ENCODE data around the gene ZBTB16.

ZBTB16 gene

DNA sequence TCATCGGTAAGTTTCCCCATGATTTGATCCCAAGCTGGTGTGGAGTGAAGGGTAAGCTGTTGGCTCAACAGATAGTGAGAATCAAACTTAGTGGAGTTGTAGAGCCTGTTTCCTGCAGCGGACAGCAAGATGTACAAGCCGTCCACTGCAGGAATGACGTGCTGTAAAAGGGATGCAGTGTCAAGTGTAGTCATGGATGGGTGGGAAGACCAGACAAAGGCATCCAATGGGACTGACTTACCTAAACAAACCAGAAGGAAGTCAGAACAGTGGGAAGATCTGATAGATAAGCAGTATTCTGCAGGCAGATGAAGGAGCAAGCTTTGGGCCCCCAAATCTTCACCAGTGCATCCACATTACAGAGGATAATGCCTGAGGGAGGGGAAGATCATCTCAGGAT is 8.8 kb downstream of the ZBTB16 start:
- DNase-seq = no peak

DNA sequence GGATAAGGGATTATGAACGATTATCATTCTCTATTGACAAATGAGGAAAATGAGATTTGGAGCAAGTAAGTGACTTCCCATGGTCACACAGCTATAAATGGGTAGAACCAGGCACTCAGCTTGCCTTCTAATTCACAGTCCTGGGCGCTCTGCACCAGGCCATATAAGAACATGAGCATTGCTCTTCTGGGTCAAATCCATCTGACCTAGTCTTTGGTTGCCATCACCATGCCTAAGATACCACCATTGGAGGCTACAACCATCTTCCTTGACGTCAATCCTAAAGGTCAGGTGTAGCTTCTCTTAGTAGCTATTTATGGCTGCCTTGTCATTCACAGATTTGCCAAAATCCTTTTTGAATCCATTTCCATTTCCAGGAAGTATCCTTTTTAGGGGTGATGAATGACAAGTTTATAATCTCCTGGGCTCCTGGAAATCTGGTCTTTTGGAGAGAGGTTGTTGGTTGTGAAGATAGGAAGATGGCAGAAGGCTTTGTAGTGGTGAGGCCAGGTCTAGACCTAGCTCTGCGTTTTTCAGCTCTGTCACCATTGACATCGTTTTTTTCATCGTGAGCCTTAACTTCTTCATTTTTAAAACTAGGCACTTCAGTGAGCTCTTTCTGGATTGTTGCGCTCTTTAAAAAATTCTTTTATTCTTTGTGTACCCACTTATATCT is 11.1 kb downstream of the ZBTB16 start:
- DNase-seq = no peak

- no peak for DNase-seq
Measured at GRCh38 chr11:114073007-114073827, 13.7 kb downstream of the ZBTB16 start.

DNA sequence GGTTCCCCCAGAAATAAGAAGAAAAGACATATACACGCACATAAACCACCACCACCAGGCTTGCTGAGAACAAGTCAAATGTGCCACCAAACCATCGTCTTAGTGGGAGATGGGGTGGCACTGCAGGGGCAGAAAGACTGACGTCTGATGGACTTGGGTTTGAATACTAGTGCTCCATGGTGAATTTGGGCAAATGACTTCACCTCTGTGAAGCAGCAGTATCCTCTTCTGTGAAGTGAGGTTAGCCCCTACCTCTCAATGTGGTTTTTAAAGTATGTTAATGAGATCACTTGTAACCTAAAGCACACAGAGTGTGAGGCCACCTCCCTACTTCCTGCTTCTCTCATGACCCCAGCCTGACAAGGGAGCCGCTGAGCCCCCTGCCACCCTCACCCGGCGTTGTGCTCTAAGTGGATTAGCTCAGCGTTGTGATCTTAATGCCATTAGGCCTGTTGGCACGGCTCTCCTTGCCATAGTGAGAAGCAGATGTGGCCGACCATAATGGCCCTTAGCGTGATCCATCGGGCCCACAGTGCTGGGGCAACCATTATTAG is 14.4 kb downstream of the ZBTB16 start:
- peak; percentile 16 for DNase-seq

GRCh38 chr11:114074546-114075343 is 15.2 kb downstream of the ZBTB16 start:
- no peak for DNase-seq

- no peak for DNase-seq
Measured at GRCh38 chr11:114075344-114075610, 15.8 kb downstream of the ZBTB16 start.

GRCh38 chr11:114075891-114076441 is 16.5 kb downstream of the ZBTB16 start:
- no peak for DNase-seq

GRCh38 chr11:114076921-114077331 is 17.4 kb downstream of the ZBTB16 start:
- DNase-seq = no peak

GRCh38 chr11:114077482-114078305 is 18.2 kb downstream of the ZBTB16 start:
- DNase-seq = no peak

DNA sequence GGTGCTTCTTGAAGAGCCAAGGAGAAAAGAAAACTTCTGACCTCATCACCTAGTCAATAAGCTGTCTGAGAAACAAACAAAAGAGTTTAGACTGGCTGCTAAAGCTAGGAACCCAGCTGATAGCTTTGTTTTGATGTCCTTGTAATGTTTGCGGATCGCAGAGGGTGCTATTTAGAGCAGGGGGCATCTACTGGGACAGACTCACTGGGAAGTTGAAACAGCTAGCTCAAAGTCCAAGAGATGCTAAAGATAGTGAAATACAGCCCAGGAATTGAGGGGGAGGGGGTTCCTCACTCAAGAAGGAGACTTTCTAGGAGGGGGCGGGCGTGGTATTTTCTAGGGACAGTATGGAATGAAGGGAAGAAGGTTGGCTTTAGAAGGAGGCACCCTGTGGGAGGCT is 18.9 kb downstream of the ZBTB16 start:
- no peak for DNase-seq

DNA sequence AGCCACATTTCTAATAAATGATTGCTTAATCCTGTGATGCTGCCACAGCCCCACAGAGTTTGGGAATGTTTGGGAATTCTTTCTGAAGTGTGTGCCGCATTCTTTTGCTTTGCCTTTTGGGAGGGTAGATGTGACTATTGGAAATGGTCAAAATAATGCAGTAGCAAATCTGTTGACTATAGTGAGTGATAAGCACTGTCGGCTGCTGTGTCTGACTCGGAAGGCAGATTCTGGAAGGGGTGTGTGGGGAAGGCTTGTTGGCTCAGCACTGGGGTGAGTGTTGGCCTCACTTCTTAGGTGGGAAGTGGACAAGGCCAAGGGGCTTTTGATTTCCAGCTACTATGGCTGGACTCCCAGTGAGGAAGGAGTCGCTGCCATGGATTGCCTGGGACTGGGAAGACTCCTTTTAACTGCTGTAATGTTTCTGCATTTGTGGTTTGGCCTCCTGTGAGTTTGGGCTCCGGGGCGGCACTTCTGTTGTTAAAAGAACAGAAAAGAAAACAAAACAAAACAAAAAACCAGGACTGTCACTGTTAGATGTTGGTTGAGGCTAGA is 20.1 kb downstream of the ZBTB16 start:
- no peak for DNase-seq

DNA sequence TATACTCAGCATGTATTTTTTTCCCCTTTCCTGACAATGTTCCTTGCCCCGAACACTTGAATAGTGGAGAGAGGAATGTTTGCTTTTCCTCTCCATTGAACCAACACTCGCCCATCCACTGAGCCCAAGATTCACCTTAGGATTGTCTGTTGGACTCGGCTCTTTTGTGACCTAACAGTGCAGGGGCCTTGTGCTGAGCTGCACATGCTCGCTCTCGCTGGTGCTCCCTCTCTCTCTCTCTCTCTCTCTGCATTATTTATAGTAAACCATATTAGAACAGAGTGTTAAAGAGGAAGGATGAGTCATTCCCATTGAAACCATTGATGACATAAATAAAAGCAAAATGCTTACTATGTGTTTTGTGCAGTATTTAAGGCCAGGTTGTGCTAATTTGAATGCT is 20.7 kb downstream of the ZBTB16 start:
- DNase-seq = no peak

DNA sequence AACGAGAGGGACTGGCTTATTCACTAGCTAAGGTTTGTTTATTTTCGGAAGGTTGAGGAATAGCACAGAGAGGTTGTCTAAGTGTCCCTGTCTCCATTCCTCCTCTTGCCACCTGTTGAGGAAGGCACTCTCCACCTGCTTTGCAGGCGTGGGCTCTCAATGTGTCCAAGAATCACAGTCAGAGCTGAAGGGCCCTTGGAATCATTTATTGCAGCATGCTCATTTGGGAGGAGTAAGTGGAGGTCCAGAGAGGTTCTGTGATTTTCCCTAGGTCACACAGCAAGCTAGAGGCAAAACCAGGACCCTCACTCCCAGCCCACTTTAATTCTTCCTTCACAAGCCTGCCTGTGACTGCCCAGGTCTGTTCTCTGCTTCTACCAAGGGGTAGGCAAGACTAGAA is 21.3 kb downstream of the ZBTB16 start:
- DNase-seq = no peak

- no peak for DNase-seq
Measured at GRCh38 chr11:114081641-114082414, 22.3 kb downstream of the ZBTB16 start.

- DNase-seq = no peak
Measured at GRCh38 chr11:114082415-114082748, 22.9 kb downstream of the ZBTB16 start.

DNA sequence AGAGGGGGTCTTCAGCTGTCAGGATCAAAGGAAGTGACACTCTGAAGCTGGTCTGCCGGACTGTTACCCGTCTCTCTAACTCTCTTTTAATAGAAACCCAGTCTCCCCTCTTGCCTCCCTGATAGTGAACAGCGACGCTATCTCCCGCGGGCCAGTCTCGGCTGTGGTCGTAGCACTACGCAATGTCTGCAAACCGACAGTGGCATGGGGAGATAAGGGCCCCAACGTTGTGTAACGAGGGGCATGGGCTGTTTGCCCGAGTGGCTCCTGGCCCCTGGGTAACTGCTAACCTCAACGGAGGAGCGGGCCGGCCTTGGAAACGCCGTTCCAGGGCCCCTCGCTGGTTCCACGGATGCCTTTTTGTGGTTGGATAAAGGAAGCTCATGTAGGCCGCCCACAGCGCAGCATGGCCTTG is 23.3 kb downstream of the ZBTB16 start:
- DNase-seq = no peak

- DNase-seq = no peak
Measured at GRCh38 chr11:114083391-114084252, 24.1 kb downstream of the ZBTB16 start.

DNA sequence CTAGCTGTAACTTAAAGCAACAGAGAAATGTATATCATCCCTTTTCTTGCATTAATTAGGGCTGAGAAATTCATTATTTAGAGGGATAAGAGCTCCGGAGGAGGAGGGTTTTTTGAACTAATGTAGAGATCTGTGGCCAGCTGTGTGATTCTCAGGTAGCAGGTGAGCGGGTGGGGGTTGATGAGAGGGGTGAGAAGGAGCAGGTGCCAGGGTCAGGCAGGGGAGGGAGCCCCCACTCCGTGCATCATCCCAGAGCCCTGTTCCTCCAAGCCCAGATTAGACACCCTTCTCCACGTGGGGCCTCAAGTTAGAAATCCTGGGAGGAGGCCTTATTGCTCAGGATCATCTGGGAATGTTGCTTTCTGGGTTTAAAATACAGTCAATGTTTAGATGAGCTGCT is 24.9 kb downstream of the ZBTB16 start:
- DNase-seq = no peak

DNA sequence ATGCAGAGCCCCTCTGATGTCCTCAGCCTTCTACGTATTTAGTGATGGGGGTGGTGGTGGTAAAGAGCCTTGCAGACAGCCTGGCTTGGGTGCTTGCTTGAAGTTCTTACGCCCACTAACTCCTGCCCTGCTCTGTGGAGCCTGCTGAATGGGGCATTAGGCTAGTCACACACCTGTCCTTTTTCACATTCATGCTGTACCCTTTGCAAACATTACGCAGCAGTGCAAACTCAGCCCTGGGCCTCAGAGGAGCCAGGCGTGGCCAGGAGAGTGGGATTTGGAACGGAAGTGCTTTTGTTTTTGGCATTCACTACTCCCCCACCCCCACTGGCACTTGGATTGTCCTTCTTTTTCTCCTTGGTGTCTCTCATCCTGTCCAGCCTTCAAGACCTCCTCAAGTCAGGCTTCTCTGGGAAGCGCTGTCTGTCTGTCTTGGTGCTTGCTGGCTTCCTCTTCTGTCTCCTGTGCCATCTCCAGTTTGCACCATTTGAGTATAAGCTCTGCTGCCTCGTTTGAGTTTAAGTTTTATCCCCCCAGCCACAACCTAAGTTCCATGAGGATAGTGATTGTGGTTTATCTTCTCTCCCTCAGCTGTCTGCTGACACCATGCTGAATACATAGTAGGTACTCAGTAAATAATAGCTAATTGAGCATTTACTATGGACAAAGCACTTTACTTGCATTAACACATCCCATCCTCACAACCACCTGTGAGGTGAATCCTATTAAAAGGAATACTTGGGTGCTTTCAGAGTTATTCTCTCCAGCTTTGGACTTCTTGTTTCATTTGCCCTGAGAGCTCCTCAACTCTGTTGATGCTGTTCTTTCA is 26.7 kb downstream of the ZBTB16 start:
- DNase-seq = no peak
